ENCODE results near the gene PKD2L1.
"Not testable (repeated sequence)": the region's sequence is repeated elsewhere in the genome, so short reads cannot be mapped to it uniquely, and the experiment has no call there.

DNA sequence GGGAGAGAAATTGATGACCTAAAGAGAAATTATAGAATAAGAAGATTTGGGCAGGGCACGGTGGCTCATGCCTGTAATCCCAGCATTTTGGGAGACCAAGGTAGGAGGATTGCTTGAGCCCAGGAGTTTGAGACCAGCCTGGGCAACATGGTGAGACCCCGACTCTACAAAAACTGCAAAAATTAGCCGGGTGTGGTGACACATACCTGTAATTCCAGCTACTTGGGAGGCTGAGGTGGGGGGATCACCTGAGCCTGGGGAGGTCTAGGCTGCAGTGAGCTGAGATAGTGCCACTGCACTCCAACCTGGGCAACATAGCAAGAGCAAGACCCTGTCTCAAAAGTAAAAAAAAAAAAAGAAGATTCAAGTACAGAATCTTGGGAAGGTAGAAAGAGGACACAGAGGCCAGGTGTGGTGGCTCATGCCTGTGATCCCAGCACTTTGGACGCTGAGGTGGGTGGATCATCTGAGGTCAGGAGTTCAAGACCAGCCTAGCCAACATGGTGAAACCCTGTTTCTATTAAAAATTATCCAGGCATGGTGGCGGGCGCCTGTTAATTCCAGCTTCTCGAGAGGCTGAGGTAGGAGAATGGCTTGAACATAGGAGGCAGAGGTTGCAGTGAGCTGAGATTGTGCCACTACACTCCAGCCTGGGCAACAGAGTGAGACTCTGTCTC is 44.8 kb upstream of the PKD2L1 start:
- TF ChIP-seq, protein P1, sequence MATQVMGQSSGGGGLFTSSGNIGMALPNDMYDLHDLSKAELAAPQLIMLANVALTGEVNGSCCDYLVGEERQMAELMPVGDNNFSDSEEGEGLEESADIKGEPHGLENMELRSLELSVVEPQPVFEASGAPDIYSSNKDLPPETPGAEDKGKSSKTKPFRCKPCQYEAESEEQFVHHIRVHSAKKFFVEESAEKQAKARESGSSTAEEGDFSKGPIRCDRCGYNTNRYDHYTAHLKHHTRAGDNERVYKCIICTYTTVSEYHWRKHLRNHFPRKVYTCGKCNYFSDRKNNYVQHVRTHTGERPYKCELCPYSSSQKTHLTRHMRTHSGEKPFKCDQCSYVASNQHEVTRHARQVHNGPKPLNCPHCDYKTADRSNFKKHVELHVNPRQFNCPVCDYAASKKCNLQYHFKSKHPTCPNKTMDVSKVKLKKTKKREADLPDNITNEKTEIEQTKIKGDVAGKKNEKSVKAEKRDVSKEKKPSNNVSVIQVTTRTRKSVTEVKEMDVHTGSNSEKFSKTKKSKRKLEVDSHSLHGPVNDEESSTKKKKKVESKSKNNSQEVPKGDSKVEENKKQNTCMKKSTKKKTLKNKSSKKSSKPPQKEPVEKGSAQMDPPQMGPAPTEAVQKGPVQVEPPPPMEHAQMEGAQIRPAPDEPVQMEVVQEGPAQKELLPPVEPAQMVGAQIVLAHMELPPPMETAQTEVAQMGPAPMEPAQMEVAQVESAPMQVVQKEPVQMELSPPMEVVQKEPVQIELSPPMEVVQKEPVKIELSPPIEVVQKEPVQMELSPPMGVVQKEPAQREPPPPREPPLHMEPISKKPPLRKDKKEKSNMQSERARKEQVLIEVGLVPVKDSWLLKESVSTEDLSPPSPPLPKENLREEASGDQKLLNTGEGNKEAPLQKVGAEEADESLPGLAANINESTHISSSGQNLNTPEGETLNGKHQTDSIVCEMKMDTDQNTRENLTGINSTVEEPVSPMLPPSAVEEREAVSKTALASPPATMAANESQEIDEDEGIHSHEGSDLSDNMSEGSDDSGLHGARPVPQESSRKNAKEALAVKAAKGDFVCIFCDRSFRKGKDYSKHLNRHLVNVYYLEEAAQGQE (IDR thresholded peaks at IDR 0.05; ENCODE audit: insufficient replicate concordance, low read depth), result not testable (repeated sequence)
- TF ChIP-seq, protein P2, sequence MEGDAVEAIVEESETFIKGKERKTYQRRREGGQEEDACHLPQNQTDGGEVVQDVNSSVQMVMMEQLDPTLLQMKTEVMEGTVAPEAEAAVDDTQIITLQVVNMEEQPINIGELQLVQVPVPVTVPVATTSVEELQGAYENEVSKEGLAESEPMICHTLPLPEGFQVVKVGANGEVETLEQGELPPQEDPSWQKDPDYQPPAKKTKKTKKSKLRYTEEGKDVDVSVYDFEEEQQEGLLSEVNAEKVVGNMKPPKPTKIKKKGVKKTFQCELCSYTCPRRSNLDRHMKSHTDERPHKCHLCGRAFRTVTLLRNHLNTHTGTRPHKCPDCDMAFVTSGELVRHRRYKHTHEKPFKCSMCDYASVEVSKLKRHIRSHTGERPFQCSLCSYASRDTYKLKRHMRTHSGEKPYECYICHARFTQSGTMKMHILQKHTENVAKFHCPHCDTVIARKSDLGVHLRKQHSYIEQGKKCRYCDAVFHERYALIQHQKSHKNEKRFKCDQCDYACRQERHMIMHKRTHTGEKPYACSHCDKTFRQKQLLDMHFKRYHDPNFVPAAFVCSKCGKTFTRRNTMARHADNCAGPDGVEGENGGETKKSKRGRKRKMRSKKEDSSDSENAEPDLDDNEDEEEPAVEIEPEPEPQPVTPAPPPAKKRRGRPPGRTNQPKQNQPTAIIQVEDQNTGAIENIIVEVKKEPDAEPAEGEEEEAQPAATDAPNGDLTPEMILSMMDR (IDR thresholded peaks at IDR 0.05; ENCODE audit: insufficient read depth, low read length), result not testable (repeated sequence)

Measured in HL-60 (cell line).